ENCODE results near the gene TSSK2. TPM values are rescaled to one million over a fixed set of nuclear protein-coding genes. Genes with fewer than 3 reads are reported as not detected.

TSSK2 gene
- total and polyA plus RNA-seq, 2 donors from 2014 or later: not detected

DNA sequence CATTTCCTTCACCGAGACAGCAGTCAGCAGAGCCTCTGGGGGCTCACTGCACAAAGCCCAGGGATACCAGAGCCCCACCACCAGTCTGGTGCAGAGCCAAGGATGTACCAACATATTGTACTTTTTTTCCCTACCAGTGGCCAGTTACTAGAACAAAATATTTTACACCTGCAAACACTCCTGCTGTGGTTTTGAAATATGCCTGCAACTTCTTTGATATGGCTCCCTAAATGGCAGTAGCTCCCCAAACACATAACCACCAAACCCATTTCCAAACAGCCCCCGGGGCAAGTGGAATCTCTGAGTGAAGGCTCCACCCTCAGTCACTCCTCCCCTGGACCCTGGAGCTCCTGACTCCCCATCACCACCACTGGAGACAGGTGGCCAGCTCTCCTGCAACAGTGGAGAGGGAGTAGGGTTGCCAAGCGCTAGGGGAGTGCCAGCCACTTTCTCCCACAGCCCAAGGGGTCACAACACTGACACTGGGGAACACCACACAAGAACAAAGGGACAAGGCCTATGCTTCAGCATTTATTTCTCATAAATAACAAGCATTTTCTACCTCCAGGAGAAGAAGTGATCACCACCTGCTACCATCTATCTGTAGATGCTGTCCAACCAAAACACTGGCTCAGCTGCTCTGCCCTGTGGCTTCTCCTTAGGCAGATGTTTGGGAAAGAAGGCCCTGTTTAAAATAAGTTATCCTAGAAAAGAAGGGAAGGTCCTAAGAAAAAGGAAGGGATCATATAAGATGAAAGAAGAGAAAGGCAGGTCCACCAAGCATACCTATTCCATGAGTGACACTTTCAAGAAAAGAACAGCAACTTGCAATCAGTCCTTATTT is 24.0 kb upstream of the TSSK2 start:
- Histone ChIP-seq H3K9ac (ENCODE audit: low read length in 3 of 3) (no peak overlapping the region), H3K27ac (ENCODE audit: low read depth in 2 of 2, low read length in 2 of 2) (no peak overlapping the region), H3K4me1 (ENCODE audit: control insufficient read depth in 2 of 3, insufficient read depth in 2 of 3, low read depth in 1 of 3, low read length in 3 of 3) (peaks cover 0 to 11% (median 0%) of the 10 kb centered on the region in 3 donors), H3K9me3 (ENCODE audit: control insufficient read depth in 2 of 3, insufficient read depth in 1 of 3, low read length in 3 of 3) (no peaks in the 10 kb centered on the region), H3K27me3 (ENCODE audit: control insufficient read depth, insufficient read depth, low read length) (no peaks in the 10 kb centered on the region), H3K4me3 (ENCODE audit: low read length in 3 of 3) (no peak overlapping the region), H3K36me3 (ENCODE audit: control insufficient read depth in 2 of 3, insufficient read depth in 3 of 3, low read length in 3 of 3) (no peaks in the 10 kb centered on the region)
- TF ChIP-seq, protein P1, sequence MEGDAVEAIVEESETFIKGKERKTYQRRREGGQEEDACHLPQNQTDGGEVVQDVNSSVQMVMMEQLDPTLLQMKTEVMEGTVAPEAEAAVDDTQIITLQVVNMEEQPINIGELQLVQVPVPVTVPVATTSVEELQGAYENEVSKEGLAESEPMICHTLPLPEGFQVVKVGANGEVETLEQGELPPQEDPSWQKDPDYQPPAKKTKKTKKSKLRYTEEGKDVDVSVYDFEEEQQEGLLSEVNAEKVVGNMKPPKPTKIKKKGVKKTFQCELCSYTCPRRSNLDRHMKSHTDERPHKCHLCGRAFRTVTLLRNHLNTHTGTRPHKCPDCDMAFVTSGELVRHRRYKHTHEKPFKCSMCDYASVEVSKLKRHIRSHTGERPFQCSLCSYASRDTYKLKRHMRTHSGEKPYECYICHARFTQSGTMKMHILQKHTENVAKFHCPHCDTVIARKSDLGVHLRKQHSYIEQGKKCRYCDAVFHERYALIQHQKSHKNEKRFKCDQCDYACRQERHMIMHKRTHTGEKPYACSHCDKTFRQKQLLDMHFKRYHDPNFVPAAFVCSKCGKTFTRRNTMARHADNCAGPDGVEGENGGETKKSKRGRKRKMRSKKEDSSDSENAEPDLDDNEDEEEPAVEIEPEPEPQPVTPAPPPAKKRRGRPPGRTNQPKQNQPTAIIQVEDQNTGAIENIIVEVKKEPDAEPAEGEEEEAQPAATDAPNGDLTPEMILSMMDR (IDR thresholded peaks at IDR 0.05; ENCODE audit: borderline replicate concordance, extremely low read depth, insufficient read depth): no peak
- DNase-seq: no peak
- intact Hi-C loops (cut with DNase I): no loop called here
- no peak for FAIRE-seq

DNA sequence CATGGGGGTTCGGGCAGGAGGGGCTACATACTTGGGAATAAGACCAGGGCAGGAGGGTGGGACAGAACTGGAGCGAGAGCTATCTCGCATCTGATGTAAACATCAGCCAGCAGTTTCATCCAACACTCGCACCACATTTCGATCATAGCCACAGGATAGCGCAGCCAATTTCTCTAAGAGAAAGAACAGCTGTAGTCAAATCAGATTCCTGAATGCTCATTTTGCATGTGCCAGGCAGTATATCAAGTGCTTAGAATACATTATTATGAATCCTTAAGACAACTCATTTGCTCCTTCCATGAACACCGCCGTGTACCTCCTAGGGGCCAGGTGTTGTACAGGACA is 23.4 kb upstream of the TSSK2 start:
- Histone ChIP-seq H3K27me3 (ENCODE audit: control insufficient read depth, insufficient read depth, low read length) (no peaks in the 10 kb centered on the region), H3K27ac (ENCODE audit: low read depth in 2 of 2, low read length in 2 of 2) (no peak overlapping the region), H3K4me1 (ENCODE audit: control insufficient read depth in 2 of 3, insufficient read depth in 2 of 3, low read depth in 1 of 3, low read length in 3 of 3) (peaks cover 0 to 11% (median 0%) of the 10 kb centered on the region in 3 donors), H3K9ac (ENCODE audit: low read length in 3 of 3) (no peak overlapping the region), H3K9me3 (ENCODE audit: control insufficient read depth in 2 of 3, insufficient read depth in 1 of 3, low read length in 3 of 3) (no peaks in the 10 kb centered on the region), H3K36me3 (ENCODE audit: control insufficient read depth in 2 of 3, insufficient read depth in 3 of 3, low read length in 3 of 3) (no peaks in the 10 kb centered on the region), H3K4me3 (ENCODE audit: low read length in 3 of 3) (no peak overlapping the region)
- DNase-seq (no peak), FAIRE-seq (no peak)
- intact Hi-C loops (cut with DNase I): no loop called here
- TF ChIP-seq, protein P1 (IDR thresholded peaks at IDR 0.05; ENCODE audit: borderline replicate concordance, extremely low read depth, insufficient read depth): no peak

DNA sequence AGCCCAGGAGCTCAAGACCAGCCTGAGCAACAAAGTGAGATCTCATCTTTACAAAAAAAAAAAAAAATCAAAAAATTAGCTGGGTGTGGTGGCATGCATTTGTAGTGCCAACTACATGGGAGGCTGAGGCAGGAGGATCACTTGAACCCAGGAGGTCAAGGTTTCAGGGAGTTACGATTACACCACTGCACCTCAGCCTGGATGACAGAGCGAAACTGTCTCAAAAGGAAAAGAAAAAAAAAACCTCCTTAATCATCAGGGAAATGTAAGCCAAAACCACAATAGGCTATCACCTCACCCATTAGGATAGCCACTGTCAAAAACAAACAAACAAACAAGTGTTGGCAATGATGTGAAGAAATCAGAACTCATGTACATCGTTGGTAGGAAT is 22.3 kb upstream of the TSSK2 start:
- H3K4me1 ChIP-seq (ENCODE audit: control insufficient read depth in 2 of 3, insufficient read depth in 2 of 3, low read depth in 1 of 3, low read length in 3 of 3): peaks cover 0 to 11% (median 0%) of the 10 kb centered on the region in 3 donors
- no peaks in the 10 kb centered on the region for H3K36me3 ChIP-seq (ENCODE audit: control insufficient read depth in 2 of 3, insufficient read depth in 3 of 3, low read length in 3 of 3)
- H3K9ac ChIP-seq (ENCODE audit: low read length in 3 of 3): no peak overlapping the region
- intact Hi-C loops (cut with DNase I): no loop called here
- TF ChIP-seq, protein P1 (IDR thresholded peaks at IDR 0.05; ENCODE audit: borderline replicate concordance, extremely low read depth, insufficient read depth): no peak
- DNase-seq (no peak), FAIRE-seq (no peak)
- H3K9me3 ChIP-seq (ENCODE audit: control insufficient read depth in 2 of 3, insufficient read depth in 1 of 3, low read length in 3 of 3): no peaks in the 10 kb centered on the region
- H3K4me3 ChIP-seq (ENCODE audit: low read length in 3 of 3): no peak overlapping the region
- H3K27me3 ChIP-seq (ENCODE audit: control insufficient read depth, insufficient read depth, low read length): no peaks in the 10 kb centered on the region
- no peak overlapping the region for H3K27ac ChIP-seq (ENCODE audit: low read depth in 2 of 2, low read length in 2 of 2)

Measured in kidney (tissue), 14 donors.